Activated T-helper 2 cell treated with anti-CD3 and anti-CD28 coated beads, Interferon-gamma antibody, Interleukin-2, Interleukin-4, amounts not matched to agents 10 μg/mL and 5 μg/mL and 100 μg/mL, durations not matched to agents 14 hours and 24 hours and 36 hours (primary cell): ENCODE results near the gene FAM83C. TPM values are rescaled to one million over a fixed set of nuclear protein-coding genes. Genes with fewer than 3 reads are reported as not detected.

Experiments
- DNase-seq: peaks from one replicate; pipeline ENCODE4 v3.0.0; 2021; ENCODE audit warnings: low spot score
- H3K27ac Mint-ChIP-seq: one replicate; pipeline ENCODE4 v1.8.0; 2021; ENCODE audit warnings: mixed read lengths
- H3K27me3 Mint-ChIP-seq: one replicate; pipeline ENCODE4 v1.8.0; 2021; ENCODE audit warnings: low read depth, mixed read lengths
- H3K36me3 Mint-ChIP-seq: one replicate; pipeline ENCODE4 v1.8.0; 2021; ENCODE audit warnings: low read depth, mixed read lengths
- H3K4me1 Mint-ChIP-seq: one replicate; pipeline ENCODE4 v1.8.0; 2021; ENCODE audit warnings: low read depth, mixed read lengths
- H3K4me3 Mint-ChIP-seq: one replicate; pipeline ENCODE4 v1.8.0; 2021; ENCODE audit warnings: low read depth, mild to moderate bottlenecking, moderate library complexity, mixed read lengths
- H3K9me3 Mint-ChIP-seq: one replicate; pipeline ENCODE4 v1.8.0; 2021; ENCODE audit warnings: mixed read lengths
- intact Hi-C: fragments of 100-400 bp; cut with micrococcal nuclease; formaldehyde crosslinking; loops from one replicate; pipeline ENCODE4 v1.15.1; 2023
- total RNA-seq: library from RNA; stranded (reverse); gene quantifications from 2 replicates; pipeline ENCODE4 v1.2.3, GENCODE V29; 2022

The FAM83C gene
- total RNA-seq, 1 donor from 2014 or later, result not detected

GRCh38 chr20:35237486-35237885, 54.7 kb downstream of the FAM83C start:
- no peaks in the 10 kb centered on the region for H3K9me3 Mint-ChIP-seq
- H3K36me3 Mint-ChIP-seq, result no peaks in the 10 kb centered on the region
- no peak overlapping the region for H3K4me3 Mint-ChIP-seq
- no peaks in the 10 kb centered on the region for H3K27me3 Mint-ChIP-seq
- H3K27ac Mint-ChIP-seq, result no peak overlapping the region
- peaks cover 6% of the 10 kb centered on the region for H3K4me1 Mint-ChIP-seq
- DNase-seq, result no peak
- intact Hi-C loops, result no loop called here

GRCh38 chr20:35235881-35236280, 56.3 kb downstream of the FAM83C start:
- no peak overlapping the region for H3K4me3 Mint-ChIP-seq
- intact Hi-C loops, result no loop called here
- H3K27ac Mint-ChIP-seq, result no peak overlapping the region
- no peaks in the 10 kb centered on the region for H3K36me3 Mint-ChIP-seq
- H3K27me3 Mint-ChIP-seq, result peaks cover 2% of the 10 kb centered on the region
- H3K4me1 Mint-ChIP-seq, result peaks cover 6% of the 10 kb centered on the region
- no peaks in the 10 kb centered on the region for H3K9me3 Mint-ChIP-seq
- no peak for DNase-seq

Other genes starting within 250 kb of the FAM83C start
- gene TRPC4AP, start 199.6 kb downstream of the FAM83C start, total RNA-seq, result 52.3 and 52.4 TPM in 2 replicates
- gene EDEM2, start 145.1 kb downstream of the FAM83C start, total RNA-seq, result 25.5 and 25.7 TPM in 2 replicates
- gene PROCR, start 120.4 kb downstream of the FAM83C start, total RNA-seq, result 0.43 and 0.64 TPM in 2 replicates
- gene MMP24, start 65.7 kb downstream of the FAM83C start, total RNA-seq, result not detected in 2 replicates
- 31.4 and 33.0 TPM in 2 replicates for gene MMP24OS, start 14.3 kb downstream of the FAM83C start, total RNA-seq
- gene EIF6, start 7.7 kb downstream of the FAM83C start, total RNA-seq, result 179 and 183 TPM in 2 replicates
- 53.9 and 65.7 TPM in 2 replicates for gene UQCC1, start 119.5 kb upstream of the FAM83C start, total RNA-seq
- gene GDF5, start 145.8 kb upstream of the FAM83C start, total RNA-seq, result not detected in 2 replicates
- 51.0 and 54.6 TPM in 2 replicates for gene CEP250, start 163.2 kb upstream of the FAM83C start, total RNA-seq
- not detected in 2 replicates for gene C20orf173, start 237.2 kb upstream of the FAM83C start, total RNA-seq
- gene ERGIC3, start 249.7 kb upstream of the FAM83C start, total RNA-seq, result 141 and 143 TPM in 2 replicates